Activated T-cell treated with anti-CD3 and anti-CD28 coated beads, Interleukin-2, amount 50 U/mL, for 4 hours (primary cell): ENCODE data around the gene VTA1. TPM values are rescaled to one million over a fixed set of nuclear protein-coding genes. Genes with fewer than 3 reads are reported as not detected.
"Not testable (repeated sequence)": the region's sequence is repeated elsewhere in the genome, so short reads cannot be mapped to it uniquely, and the experiment has no call there.

Experiments
- ATAC-seq, 2 donors: fragments of 200-7000 bp; cut with Tn5 transposase; one replicate each; pipeline ENCODE4 v1.10.0; 2021
- DNase-seq: peaks from one replicate; pipeline ENCODE4 v3.0.0-alpha.2; 2020
- H3K27me3 Mint-ChIP-seq: one replicate; pipeline ENCODE4 v1.8.0; 2021; ENCODE audit warnings: low read depth, mixed read lengths
- H3K36me3 Mint-ChIP-seq: one replicate; pipeline ENCODE4 v1.8.0; 2022; ENCODE audit warnings: mixed read lengths; ENCODE audit not compliant: insufficient read depth
- H3K4me1 Mint-ChIP-seq: one replicate; pipeline ENCODE4 v1.8.0; 2021; ENCODE audit warnings: low read depth, mixed read lengths
- H3K4me3 Mint-ChIP-seq: one replicate; pipeline ENCODE4 v1.8.0; 2021; ENCODE audit warnings: mild to moderate bottlenecking, moderate library complexity, mixed read lengths
- H3K9me3 Mint-ChIP-seq: one replicate; pipeline ENCODE4 v1.8.0; 2021; ENCODE audit warnings: mixed read lengths
- total RNA-seq, 3 donors: library from RNA; stranded (reverse); gene quantifications; one replicate each; pipeline ENCODE4 v1.2.1, GENCODE V29; 2021

The VTA1 gene, protein sequence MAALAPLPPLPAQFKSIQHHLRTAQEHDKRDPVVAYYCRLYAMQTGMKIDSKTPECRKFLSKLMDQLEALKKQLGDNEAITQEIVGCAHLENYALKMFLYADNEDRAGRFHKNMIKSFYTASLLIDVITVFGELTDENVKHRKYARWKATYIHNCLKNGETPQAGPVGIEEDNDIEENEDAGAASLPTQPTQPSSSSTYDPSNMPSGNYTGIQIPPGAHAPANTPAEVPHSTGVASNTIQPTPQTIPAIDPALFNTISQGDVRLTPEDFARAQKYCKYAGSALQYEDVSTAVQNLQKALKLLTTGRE
- 10 to 100 TPM; 63.3 to 69.7 (median 63.3) TPM for total RNA-seq

DNA sequence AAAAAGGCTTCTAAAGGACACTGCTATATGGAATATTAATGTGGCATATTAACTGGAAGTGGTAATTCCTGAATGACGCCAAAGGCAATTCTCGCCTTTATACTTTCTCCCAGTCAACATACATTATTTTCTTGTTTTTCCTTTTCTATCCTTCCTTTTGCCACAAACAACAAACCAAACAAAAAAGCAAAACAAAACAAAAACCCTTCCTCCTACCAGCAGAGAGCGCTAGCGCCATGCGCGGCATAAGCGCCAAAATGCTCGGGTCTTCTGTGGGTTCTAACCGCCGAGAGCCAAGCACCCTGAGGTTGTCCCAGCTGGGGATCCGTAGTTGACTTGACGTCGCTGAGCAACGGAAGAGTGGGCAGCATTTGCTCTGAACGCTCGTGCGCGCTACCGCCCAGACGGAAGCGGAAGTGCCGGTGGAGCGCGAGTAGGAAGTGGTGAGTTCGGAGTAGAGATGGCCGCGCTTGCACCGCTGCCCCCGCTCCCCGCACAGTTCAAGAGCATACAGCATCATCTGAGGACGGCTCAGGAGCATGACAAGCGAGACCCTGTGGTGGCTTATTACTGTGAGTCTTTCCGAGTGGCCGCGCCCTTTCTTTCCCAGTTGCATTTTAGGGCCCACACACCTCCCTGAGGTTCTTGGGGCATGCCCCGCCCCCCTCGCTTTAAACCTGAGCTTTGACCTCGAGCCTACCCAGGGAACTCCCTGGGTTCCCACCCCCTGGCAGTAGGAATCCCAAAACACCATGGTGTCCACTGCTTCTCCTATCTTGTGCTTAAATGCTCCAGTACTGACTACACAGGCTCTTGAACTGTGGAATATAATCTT lies at the start of gene VTA1, which contains the start of gene NMBR:
Gene VTA1 (plus strand): TSS at position 436 of the 835 bp plus-strand sequence. CDS start 25 bp downstream, at position 461.
Gene NMBR (minus strand): TSS at position 295 of the 835 bp plus-strand sequence. CDS start 58,464 bp downstream, outside the sequence.
- ATAC-seq (peak; percentile 98 to 99), DNase-seq (peak; percentile 91)
- Mint-ChIP-seq H3K36me3 (peaks cover 12% of the 10 kb centered on the region), H3K4me3 (peak within 1 kb of the TSS; percentile 91), H3K4me1 (peaks cover 56% of the 10 kb centered on the region), H3K9me3 (no peaks in the 10 kb centered on the region), H3K27me3 (no peaks in the 10 kb centered on the region)

DNA sequence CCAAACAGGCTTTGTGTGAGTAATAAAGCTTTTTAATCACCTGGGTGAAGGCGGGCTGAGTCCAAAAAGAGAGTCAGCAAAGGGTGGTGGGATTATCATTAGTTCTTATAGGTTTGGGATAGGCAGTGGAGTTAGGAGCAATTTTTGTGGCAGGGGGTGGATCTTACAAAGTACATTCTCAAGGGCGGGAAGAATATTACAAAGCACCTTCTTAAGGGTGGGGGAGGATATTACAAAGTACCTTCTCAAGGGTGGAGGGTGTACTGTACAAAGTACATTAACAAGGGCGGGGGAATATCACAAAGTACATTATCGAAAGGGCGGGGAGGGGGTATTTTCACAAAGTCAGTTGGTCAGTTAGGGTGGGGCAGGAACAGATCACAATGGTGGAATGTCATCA lies 42.2 kb upstream of the VTA1 start:
- not testable (repeated sequence) for H3K36me3 Mint-ChIP-seq, H3K4me1 Mint-ChIP-seq, ATAC-seq, H3K9me3 Mint-ChIP-seq, DNase-seq, H3K27me3 Mint-ChIP-seq, H3K4me3 Mint-ChIP-seq

DNA sequence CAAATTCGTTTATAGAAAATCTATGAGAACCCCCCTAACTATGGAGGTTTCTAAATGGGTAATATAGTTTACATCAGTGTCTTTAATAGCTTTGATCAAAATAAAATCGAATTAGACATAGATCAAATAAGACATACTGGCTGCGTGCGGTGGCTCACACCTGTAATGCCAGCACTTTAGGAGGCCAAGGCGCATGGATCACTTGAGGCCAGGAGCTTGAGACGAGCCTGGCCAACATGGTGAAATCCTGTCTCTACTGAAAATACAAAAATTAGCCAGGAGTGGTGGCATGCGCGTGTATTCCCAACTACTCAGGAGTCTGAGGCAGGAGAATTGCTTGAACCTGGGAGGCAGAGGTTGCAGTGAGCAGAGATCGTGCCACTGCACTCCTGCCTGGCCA lies 36.2 kb upstream of the VTA1 start:
- ATAC-seq, H3K4me3 Mint-ChIP-seq, DNase-seq, H3K27me3 Mint-ChIP-seq, H3K9me3 Mint-ChIP-seq, H3K4me1 Mint-ChIP-seq, H3K36me3 Mint-ChIP-seq: not testable (repeated sequence)

DNA sequence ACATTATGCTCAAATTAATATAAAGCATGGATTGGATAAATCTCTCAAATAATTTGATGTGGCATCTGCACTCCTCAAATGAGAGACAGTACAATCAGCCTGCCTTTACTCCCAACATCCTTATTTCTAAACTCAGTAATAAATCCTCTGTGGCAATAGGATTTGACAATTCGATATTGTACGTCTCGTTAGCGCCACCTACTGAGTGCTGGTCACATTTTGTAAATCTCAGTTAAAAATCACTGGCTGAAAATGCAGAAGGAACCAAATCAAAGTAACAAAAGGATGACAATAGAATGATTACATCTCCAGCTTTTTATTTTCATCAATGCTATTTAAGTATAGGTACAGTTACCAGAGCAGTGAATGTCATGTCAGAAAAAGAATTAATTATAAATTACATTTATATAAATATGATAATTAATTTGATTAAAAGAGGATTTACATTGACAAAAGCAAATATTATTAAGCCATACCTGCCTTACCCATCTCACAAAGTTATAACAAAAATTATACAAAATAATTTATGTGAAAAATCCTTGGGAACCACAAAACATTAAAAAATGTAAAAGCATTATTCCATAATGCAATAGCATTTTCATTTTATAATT lies 34.5 kb upstream of the VTA1 start:
- H3K4me1 Mint-ChIP-seq: no peaks in the 10 kb centered on the region
- H3K27me3 Mint-ChIP-seq: no peaks in the 10 kb centered on the region
- H3K4me3 Mint-ChIP-seq: no peak overlapping the region
- no peaks in the 10 kb centered on the region for H3K9me3 Mint-ChIP-seq
- no peak for ATAC-seq
- H3K36me3 Mint-ChIP-seq: no peaks in the 10 kb centered on the region
- DNase-seq: peak; percentile 59

DNA sequence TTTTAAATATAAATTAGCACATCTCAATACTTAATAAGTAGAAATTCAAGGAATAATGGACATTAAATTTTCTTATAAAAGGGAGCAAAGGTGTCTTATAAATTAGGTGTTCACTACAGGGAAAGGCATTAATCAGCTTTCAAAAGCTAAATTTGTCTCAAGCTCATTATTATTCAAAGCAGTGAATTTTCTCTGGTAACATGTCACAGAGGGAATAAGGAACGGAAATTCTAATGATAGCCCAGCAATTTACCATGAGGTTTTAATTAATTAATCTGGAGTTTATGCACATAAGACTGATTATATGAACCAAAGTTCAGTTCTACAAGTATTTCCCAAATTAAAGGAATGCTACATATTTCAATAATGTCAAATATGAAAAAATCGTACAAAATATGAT lies 29.7 kb upstream of the VTA1 start:
- Mint-ChIP-seq H3K9me3 (no peaks in the 10 kb centered on the region), H3K36me3 (no peaks in the 10 kb centered on the region), H3K4me1 (no peaks in the 10 kb centered on the region), H3K27me3 (no peaks in the 10 kb centered on the region), H3K4me3 (no peak overlapping the region)
- ATAC-seq (no peak), DNase-seq (no peak)

DNA sequence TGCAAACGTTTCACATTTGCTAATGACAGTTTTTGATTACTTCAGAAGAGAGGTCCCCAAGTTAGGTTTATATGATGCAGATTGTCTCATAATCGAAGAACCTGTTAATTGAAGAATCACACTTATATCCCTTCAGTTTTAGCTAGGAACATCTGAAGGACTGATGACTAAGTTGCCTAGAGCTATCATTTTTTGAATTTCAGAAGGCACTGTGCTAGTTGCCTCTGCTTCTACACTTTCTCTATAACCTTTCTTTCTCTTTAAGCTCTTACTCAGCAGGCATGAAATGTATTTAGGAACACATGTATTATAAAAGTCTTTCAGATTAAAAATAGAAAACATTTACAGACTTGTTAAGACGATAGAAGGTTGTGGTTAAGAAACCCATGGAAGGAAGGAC lies 28.7 kb upstream of the VTA1 start:
- no peak overlapping the region for H3K4me3 Mint-ChIP-seq
- ATAC-seq (no peak), DNase-seq (no peak)
- H3K9me3 Mint-ChIP-seq: no peaks in the 10 kb centered on the region
- H3K27me3 Mint-ChIP-seq: no peaks in the 10 kb centered on the region
- no peaks in the 10 kb centered on the region for H3K4me1 Mint-ChIP-seq
- no peaks in the 10 kb centered on the region for H3K36me3 Mint-ChIP-seq

DNA sequence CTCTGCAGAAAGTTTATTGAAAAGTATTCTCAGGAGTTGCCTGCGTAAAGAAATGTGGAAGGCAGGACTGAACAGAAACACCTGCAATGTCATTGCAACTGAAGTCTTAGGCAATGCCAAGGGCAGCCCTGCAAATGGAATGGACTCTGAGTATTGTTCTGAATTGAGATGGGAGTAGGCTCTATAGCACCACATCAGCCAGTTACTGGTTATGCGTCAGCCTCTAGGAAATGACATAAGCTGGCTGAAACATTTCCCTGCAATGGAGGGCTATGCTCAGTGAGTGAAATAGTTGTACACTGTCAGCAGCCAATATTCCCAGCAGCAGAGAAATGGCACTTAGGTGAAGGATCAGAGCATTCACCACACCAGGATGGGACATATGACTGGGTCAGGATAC lies 28.1 kb upstream of the VTA1 start:
- Mint-ChIP-seq H3K9me3 (no peaks in the 10 kb centered on the region), H3K27me3 (no peaks in the 10 kb centered on the region), H3K36me3 (no peaks in the 10 kb centered on the region), H3K4me3 (no peak overlapping the region), H3K4me1 (no peaks in the 10 kb centered on the region)
- ATAC-seq: no peak
- no peak for DNase-seq

DNA sequence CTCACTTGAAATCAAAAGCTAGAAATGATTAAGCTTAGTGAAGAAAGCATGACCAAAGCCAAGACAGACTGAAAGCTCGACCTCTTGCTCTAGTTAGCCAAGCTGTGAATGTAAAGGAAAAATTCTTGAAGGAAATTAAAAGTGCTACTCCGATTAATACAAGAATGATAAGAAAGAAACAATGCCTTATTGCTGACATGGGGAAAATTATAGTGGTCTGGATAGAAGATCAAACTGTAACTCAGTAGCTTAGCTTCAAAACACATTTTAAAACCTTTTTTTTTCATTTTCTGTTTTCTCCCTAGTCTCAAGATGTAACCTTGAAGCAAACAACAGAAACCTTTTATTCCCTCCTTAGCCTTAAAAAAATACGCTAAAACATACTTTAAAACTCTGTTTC lies 25.7 kb upstream of the VTA1 start:
- no peak for ATAC-seq

DNA sequence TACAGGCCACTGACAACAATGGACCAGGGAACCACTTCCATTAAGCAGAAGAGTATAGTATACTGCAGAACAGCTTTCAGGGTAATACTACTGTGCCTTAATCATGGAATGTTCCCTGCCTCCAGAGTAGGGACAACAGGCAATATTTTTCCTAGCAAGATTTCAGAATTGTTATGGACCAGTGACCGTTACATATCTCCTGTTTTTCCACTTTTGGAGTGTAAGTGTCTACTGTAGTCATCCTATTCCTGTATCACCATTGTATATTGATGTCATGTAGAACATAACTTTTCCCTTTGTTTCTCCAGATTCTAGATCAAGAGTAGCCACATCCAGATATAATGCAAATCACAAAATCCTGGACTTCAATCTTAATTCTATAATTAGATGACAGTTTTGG lies 16.2 kb upstream of the VTA1 start:
- no peak for ATAC-seq
- H3K27me3 Mint-ChIP-seq: peaks cover 16% of the 10 kb centered on the region
- no peaks in the 10 kb centered on the region for H3K4me1 Mint-ChIP-seq
- DNase-seq: no peak
- no peaks in the 10 kb centered on the region for H3K9me3 Mint-ChIP-seq
- no peaks in the 10 kb centered on the region for H3K36me3 Mint-ChIP-seq
- no peak overlapping the region for H3K4me3 Mint-ChIP-seq

More for the DNA sequence above, 25.7 kb upstream of the VTA1 start:
- Mint-ChIP-seq H3K9me3 (no peaks in the 10 kb centered on the region), H3K36me3 (no peaks in the 10 kb centered on the region), H3K4me1 (no peaks in the 10 kb centered on the region), H3K4me3 (no peak overlapping the region), H3K27me3 (peaks cover 3% of the 10 kb centered on the region)
- no peak for DNase-seq

DNA sequence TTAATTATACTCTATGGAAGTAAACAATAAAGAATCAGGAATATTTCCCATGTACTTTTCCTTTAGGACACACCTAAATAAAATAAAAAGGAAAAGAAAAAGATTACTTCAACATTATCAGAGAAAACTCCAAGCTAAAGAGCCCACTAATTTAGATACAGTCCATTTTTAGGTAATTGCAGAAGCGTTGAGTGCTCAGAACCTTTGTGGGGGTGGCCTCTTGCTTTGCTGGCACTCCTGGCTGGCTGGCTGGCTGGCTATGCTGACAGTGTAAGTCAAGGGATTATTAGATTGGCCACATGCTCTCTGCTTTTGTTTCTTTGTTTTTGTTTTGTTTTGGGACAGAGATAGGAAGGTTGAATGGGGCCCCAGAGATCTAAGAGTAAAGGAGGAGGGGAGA lies 14.4 kb upstream of the VTA1 start, which contains the start of gene GJE1:
Gene GJE1 (plus strand): TSS at position 301 of the 400 bp plus-strand sequence. CDS start 234 bp downstream, outside the sequence.
- Mint-ChIP-seq H3K27me3 (peaks cover 23% of the 10 kb centered on the region), H3K4me3 (no peak within 1 kb of the TSS), H3K4me1 (no peaks in the 10 kb centered on the region), H3K9me3 (no peaks in the 10 kb centered on the region), H3K36me3 (no peaks in the 10 kb centered on the region)
- DNase-seq: no peak
- ATAC-seq: no peak

DNA sequence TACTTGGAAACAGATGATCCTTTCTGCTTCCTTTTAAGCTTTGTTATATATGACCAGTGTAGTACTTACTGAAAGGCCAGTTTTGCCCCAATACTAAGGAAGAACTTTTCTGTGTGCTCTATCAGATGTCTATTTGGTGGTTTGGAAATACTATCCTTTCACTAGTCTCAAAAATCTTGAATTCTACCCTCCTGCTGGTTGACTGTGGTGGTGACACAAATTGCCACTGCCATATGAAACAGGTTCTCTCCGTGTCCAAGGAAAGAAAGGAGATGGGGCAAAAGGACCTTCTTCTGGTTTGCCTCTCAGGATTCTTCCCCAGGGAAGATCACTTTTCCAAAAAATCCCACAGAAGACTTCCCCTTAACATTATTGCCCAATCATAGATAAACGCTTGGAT lies 8.2 kb upstream of the VTA1 start:
- ATAC-seq (no peak), DNase-seq (no peak)
- Mint-ChIP-seq H3K4me1 (no peaks in the 10 kb centered on the region), H3K36me3 (no peaks in the 10 kb centered on the region), H3K27me3 (peaks cover 17% of the 10 kb centered on the region), H3K4me3 (no peak overlapping the region), H3K9me3 (no peaks in the 10 kb centered on the region)

DNA sequence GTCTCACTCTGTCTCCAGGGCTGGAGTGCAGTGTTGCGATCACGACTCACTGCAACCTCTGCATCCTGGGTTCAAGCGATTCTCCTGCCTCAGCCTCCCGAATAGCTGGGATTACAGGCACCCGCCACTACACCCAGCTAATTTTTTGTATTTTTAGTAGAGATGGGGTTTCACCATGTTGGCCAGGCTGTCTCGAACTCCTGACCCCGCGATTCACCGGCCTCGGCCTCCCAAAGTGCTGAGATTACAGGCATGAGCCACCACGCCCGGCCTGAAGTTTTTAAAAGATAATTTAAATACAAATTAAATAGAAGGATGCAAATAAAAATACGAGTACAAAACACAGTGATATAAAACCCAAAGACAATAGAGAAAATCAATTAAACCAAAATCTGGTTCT lies 5.5 kb upstream of the VTA1 start:
- H3K4me3 Mint-ChIP-seq, H3K9me3 Mint-ChIP-seq, H3K36me3 Mint-ChIP-seq, DNase-seq, ATAC-seq: not testable (repeated sequence)
- H3K4me1 Mint-ChIP-seq: peaks cover 10% of the 10 kb centered on the region
- peaks cover 15% of the 10 kb centered on the region for H3K27me3 Mint-ChIP-seq

DNA sequence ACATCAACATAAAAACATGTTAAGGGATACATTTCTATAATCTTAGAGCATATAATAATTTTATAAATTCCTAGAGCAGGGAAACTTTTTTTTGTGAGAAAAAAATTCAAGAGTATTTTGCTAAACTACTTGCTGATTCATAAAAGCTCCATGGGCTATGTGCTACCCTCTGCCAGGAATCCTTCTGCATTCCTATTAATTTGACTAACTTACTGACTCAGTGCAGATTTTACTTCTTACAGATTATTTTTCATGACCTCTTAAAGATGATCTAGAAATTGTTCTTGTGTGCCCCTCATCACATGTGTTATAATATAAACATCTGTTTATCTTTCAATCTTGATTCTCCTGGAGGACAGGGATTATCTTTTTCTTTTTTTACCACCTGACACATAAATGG lies 5.7 kb downstream of the VTA1 start:
- no peak for ATAC-seq

DNA sequence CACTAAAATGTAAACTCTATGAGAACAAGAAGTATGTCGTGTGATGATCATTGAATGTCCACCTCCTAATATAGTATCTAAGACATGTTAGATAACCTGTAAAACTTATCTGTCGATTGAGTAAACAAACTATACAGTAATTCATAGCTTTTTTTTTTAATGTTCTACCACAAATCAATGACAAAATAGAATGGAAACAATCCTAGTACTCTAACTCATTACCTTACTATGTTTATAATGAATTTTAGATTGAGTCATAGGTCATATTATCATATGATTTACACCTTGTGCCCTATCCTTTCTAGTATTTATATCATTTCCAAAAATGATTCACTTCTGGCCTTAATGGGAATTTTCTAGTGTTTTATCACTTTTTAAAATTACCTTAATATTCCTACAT lies 6.1 kb downstream of the VTA1 start:
- ATAC-seq (peak in 1 of 2 donors; percentile 18), DNase-seq (no peak)
- Mint-ChIP-seq H3K4me3 (no peak overlapping the region), H3K4me1 (peaks cover 70% of the 10 kb centered on the region), H3K36me3 (peaks cover 14% of the 10 kb centered on the region), H3K9me3 (no peaks in the 10 kb centered on the region), H3K27me3 (no peaks in the 10 kb centered on the region)

More for the DNA sequence above, 5.7 kb downstream of the VTA1 start:
- DNase-seq: no peak
- no peaks in the 10 kb centered on the region for H3K9me3 Mint-ChIP-seq
- no peak overlapping the region for H3K4me3 Mint-ChIP-seq
- no peaks in the 10 kb centered on the region for H3K27me3 Mint-ChIP-seq
- H3K36me3 Mint-ChIP-seq: peaks cover 14% of the 10 kb centered on the region
- H3K4me1 Mint-ChIP-seq: peaks cover 72% of the 10 kb centered on the region
